HG02852 (cell line): ENCODE results near the gene SCUBE2.

Source experiments
- ATAC-seq: cut with Tn5 transposase; IDR thresholded peaks from one replicate; pipeline ENCODE4 v1.9.1; 2021; ENCODE audit warnings: mild to moderate bottlenecking, moderate library complexity; ENCODE audit not compliant: unreplicated experiment

SCUBE2 gene

DNA sequence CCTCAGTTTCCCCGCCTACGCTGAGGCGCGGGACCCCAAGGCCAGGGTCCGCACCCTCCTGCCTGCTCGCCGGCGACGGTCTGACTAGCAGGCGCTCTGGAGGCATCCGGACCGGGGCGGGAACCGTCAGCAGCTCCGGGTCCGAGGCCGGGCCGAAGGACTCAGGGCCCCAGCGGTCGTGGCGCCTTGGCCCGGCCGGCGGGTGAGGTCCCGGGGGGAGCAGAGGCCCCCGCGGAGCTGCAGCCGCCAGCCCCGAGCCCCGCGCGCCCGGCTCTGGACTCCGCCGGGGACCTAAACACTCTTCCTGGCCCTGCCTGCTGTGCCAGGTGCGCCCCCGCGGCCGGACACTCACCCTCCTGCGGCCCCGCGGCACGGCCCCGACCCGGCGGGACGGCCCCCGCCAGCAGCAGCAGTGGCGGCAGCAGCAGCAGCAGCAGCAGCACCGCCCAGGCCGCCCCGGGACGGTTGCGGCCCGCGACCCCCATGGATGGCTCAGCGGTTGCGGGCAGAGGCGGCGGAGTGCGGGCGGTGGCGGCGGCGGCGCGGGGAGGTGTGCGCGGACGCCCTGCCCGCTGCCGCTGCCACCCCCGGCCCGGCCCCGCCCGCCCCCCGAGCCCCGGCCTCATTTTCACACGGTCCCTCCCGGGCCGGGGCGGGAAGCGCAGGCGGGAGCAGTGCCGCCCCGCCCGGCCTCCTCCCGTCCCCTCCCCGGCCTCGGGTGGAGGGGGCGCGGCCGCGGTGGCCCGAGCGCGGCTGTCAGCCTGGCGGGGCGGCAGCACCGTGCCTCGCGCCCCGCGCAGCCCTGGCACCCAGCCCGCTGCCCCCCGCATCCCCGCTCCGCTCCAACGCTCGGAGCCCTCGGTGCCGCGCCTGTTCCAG, at the start of gene SCUBE2:
TSS of gene SCUBE2 (minus strand) at position 556 of the 879 bp plus-strand sequence. CDS start at position 485, 71 bp downstream.
- ATAC-seq = no peak

DNA sequence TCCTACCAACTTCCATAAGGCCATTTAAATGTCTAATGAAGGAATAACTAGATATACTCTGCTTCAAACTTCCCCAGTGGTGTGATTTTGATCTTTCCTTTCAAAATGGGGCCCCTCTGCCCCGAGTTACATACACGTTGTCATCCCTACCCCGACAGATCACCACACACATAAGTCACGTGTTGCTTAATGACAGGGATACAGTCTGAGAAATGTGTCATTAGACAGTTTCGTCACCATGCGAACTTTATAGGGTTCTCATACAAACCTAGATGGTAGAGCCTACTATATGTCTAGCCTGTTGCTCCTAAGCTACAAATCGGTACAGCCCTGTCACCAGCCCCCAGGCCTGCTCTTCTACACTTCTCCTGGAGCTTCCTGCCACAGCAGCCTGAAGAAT, 49.8 kb upstream of the SCUBE2 start:
- ATAC-seq = no peak

DNA sequence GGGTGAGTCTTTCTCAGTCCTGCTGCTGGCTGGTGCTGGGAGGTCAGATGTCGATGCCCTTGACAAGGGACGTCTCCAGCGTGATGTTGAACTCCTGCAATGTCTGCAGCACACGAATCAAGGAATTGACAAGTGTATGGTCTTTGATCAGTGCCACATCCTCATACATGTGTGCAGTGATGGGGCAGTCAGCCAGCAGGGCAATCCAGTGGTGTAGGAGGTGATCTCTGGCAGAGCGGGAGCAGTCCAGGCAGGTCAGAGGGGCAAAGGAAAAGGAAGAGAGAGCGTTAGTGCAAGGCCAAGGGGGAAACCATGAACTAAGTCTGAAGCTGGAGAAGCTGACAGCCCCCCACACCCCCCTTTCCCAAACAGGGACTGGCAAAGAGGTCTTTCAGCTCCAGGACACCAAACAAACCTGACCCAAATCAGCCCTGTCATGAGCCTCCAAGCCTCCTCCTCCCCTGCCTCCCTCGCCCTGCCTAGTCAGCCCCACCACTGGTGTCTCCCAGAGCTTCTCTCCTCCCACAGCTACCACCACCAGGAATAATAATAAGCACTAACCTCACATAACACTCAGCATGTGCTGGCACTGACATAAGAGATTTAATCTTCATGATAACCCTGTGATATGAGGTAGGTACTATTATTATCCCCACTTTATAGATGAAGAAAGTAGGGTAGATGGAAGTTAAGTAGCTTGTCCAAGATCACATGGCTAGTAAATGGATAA, 48.4 kb upstream of the SCUBE2 start:
- ATAC-seq = no peak

DNA sequence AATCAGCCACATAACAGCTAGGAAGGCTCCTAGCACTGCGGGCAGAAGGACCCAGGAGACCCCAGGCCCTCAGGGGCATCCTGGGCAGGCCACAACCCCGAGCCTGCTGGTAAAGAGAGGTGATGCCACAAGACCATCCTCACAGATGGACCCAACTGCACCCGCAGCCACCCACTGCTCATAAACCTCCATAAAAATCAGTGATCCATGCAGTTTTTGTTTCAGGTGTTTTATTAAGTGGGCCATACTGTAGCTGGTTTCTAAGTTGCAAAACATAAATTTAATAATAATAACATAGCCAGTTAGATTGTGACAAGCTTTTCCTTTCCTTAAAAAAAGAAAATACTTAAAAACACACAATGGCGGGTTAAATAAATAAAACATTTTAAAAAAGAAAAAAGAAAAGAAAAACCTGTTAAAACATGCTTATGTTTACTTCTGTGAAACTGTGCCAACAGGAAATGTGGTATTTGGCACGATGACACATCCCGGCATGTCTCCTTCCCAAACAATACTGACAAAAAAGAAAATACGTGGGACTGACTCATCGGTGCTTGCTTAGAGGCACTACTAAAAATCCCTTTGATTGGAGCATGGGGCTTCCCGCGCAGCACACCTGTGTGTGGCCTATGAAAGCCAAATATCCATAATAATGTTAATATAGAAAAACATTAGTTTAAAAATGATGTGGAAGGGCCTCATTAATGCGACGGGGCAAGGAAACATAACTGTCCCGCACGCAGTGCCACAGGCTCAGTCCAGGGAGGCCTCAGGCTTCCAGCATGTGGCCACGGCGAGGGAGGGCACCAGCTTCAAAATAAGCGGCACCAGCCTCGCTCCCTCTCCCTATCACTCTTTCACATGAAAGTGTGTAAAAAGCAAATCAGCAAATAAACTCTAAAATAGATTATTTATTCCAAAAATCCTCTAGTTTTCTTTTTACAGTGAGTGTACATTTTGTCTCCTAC, 47.5 kb upstream of the SCUBE2 start:
- ATAC-seq = no peak

- peak; percentile 12 for ATAC-seq
These were observed 46.7 kb upstream of the SCUBE2 start for GRCh38 chr11:9138133-9138453.

- peak; percentile 86 for ATAC-seq
These were observed 46.1 kb upstream of the SCUBE2 start for GRCh38 chr11:9137293-9138132.

DNA sequence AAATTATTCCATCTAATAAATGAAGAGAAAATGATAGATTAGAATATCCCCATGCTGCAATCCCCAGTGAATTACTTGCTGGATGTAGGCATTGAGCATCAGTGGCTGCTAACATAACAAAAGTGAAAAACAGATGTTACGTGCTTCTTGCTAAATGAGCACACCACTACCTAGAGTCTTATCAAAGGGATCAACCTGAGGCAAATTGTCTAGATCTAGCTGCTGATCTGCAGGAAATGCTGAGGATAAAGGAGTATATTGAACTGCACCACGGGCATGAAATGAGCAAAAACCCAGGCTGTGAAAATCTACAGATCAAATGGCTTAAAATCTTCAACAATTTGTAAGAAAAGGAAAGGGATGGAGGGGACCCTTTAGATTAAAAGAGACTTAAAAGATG, 45.3 kb upstream of the SCUBE2 start:
- ATAC-seq = no peak

- ATAC-seq = no peak
These were observed 42.6 kb upstream of the SCUBE2 start for GRCh38 chr11:9133956-9134355.

DNA sequence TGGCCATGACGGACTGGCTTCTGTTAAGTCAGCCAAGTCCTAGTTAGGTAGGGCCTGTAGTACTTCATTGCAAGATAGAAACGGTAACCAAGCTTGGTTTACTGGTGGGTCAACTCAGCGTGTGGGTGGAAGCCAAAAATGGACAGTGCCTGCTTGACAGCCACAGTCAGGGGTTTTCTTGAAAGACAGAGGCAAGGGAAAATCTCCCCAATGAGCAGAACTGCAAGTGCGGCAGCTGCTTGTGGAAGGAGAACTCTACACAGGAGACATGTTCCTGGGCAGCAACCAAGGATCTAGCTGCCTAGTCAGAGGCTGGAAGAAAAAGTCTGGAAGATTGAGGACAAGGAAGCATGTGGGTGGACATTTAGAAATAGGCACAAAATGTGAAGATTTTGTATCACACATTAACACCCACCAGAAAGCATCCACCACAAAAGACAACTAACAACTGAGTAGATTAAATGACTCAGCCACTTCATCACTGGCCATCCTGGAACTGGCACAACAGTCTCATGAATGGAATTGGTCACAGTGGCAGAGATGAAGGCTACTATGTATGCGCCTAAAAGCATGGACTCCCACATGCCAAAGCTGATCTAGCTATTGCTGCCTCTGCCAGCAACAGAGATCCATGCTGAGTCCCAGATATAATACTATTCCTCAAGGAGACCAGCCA, 40.9 kb upstream of the SCUBE2 start:
- ATAC-seq = no peak

- ATAC-seq = no peak
These were observed 38.9 kb upstream of the SCUBE2 start for GRCh38 chr11:9130297-9130696.

- ATAC-seq = no peak
These were observed 35.2 kb upstream of the SCUBE2 start for GRCh38 chr11:9126636-9127035.

- no peak for ATAC-seq
These were observed 33.9 kb upstream of the SCUBE2 start for GRCh38 chr11:9125185-9125886.

DNA sequence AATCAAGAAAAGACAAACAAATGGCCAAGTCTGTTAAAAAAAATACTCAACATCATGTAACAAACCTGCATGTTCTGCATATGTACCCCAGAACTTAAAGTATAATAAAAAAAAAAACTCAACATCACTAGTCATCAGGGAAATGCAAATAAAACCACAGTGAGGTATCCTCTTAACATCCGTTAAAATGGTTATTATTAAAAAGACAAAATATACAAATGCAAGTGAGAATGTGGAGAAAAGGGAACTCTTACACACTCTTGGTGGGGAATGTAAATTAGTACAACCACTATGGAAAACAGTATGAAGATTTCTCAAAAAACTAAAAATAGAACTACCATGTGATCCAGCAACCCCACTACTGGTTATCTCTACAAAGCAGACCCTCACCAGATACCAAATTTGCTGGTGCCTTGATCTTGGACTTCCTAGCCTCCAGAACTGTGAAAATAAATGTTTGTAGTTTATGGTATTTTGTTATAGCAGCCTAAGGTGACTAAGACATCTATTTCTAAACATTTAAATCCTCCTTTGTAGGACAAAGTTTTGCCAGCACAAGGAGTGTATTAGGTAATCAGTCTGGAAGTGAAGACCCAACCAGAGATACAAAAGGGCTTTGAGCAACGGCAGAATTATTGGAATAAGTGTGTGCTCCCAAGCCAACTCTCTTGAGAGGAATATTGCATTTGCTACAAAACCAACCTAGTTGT, 32.4 kb upstream of the SCUBE2 start:
- no peak for ATAC-seq

DNA sequence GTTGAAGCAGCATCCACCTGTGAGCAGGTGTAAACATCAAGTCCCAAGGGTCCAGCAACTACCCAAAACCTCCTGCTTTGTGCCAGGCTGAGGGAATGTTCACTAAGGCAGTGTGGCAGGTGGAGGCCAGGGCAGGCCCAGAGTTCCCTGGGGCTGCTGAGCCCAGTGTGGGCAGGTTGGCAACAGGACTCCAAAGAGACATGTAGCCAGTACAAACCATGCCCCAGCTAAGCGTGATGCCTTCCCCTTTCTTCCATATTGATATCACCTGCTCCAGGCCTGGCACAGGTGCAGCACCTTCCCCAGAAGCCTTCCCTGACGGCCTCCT, 30.0 kb upstream of the SCUBE2 start:
- ATAC-seq = no peak

GRCh38 chr11:9120664-9121468, 29.5 kb upstream of the SCUBE2 start:
- no peak for ATAC-seq

DNA sequence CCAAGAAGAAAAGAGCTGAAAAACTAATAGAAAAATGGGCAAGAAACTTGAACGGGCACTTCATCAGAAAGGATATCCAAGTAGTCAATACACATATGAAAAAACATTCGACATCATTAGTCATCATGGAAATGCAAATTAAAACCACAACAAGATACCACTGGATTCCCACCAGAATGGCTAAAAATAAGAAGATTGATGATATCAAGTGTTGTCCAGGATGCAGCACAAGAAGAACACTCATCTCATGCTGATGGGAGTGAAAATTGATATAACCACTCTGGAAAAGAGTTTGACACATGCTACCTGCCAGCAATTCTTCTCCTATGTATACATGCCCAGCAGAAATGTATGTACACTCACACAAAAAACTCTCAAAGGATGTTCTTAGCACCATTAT, 26.9 kb upstream of the SCUBE2 start:
- no peak for ATAC-seq

DNA sequence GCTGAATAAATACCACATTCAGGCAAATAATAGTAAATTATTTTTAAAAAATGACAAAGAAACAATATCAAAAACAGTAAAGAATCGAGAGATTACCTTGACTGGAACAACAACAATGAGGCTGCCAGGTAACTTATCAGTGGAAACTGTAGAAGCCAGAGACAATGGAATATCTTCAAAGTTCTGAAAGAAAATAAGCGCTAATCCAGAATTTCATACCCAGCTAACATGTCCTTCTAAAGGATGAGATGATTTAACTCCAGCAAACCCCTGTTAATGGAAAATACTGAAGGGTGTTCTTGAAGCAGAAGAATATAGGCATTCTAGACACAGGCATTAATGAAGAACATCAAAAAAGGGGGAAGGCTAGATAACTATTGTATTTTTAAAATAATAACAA, 20.7 kb upstream of the SCUBE2 start:
- no peak for ATAC-seq
